A549 (cell line): ENCODE measurements around the gene CREB1. TPM values are rescaled to one million over a fixed set of nuclear protein-coding genes. Genes with fewer than 3 reads are reported as not detected.

Experiments used
- ATAC-seq, 2 experiments: fragments of 200-7000 bp in 1 of 2; fragments of >200 bp in 1 of 2; cut with Nextera tagmentation in 1 of 2; cut with Tn5 transposase in 1 of 2; 3 replicates each; pipeline versions ENCODE4 v1.8.0 to v1.9.1; 2018 to 2020; ENCODE audit warnings: mild to moderate bottlenecking in 1 of 2, moderate library complexity in 1 of 2
- CTCF ChIA-PET: fragments of 300-600 bp; sonication (Branson Sonifier 250); formaldehyde crosslinking; extraction: SDS; loops from one replicate; lab custom pipeline; 2021; ENCODE audit warnings: antibody characterized with exemption, inconsistent platforms; lab: Yijun Ruan, JAX
- POLR2A ChIA-PET: fragments of 350-600 bp; formaldehyde crosslinking; extraction: SDS; loops from one replicate; lab custom pipeline; 2021; ENCODE audit warnings: antibody characterized with exemption, inconsistent platforms; lab: Yijun Ruan, JAX
- DNase-seq, 2 experiments: peaks; one replicate each; pipeline versions ENCODE4 v3.0.0 to v3.0.0-alpha.2; 2011 to 2016; ENCODE audit warnings: low read depth in 1 of 2, low spot score in 1 of 2
- FAIRE-seq: peaks from 2 replicates; lab custom pipeline; 2011; peaks lifted over from hg19 to GRCh38; lab: Jason Lieb, UNC
- H3K27ac ChIP-seq, 2 experiments: fragments of >200 bp; sonication (Bioruptor Twin); formaldehyde crosslinking; 3 replicates each; pipeline ENCODE4 v1.5.1; 2016 to 2017
- H3K4me1 ChIP-seq: fragments of >200 bp; sonication (Bioruptor Twin); formaldehyde crosslinking; 3 replicates; pipeline ENCODE4 v1.6.1; 2016
- H3K4me2 ChIP-seq: fragments of >200 bp; sonication (Bioruptor Twin); formaldehyde crosslinking; 3 replicates; pipeline ENCODE4 v1.6.1; 2016
- H3K4me3 ChIP-seq: fragments of >200 bp; sonication (Bioruptor Twin); formaldehyde crosslinking; 3 replicates; pipeline ENCODE4 v1.5.1; 2016
- H3K9me3 ChIP-seq: fragments of >200 bp; sonication (Bioruptor Twin); formaldehyde crosslinking; 3 replicates; pipeline ENCODE4 v1.6.1; 2016
- CBX2 ChIP-seq: fragments of 200-600 bp; sonication (generic); IDR thresholded peaks from 2 replicates; pipeline ENCODE4 v1.6.1; 2016; ENCODE audit warnings: low read depth, mild to moderate bottlenecking, borderline replicate concordance
- CHD2 ChIP-seq: fragments of 150-350 bp; IDR thresholded peaks from 2 replicates; pipeline ENCODE4 v1.6.1; 2014; ENCODE audit warnings: low read length; ENCODE audit not compliant: partially characterized antibody
- CHD4 ChIP-seq: fragments of 200-600 bp; sonication (generic); IDR thresholded peaks from 2 replicates; pipeline ENCODE4 v1.6.1; 2016; ENCODE audit warnings: antibody characterized with exemption, mild to moderate bottlenecking, borderline replicate concordance
- EP300 ChIP-seq, 2 experiments: fragments of >200 bp; sonication (Bioruptor Twin); formaldehyde crosslinking; IDR thresholded peaks; 2 replicates in 1 of 2; 3 replicates in 1 of 2; pipeline ENCODE4 v1.6.1; 2016 to 2017
- FOSL2 ChIP-seq, 2 experiments: fragments of 450-650 bp in 1 of 2; fragments of >200 bp in 1 of 2; sonication (Bioruptor Twin) in 1 of 2; formaldehyde crosslinking; IDR thresholded peaks; 2 replicates each; pipeline versions ENCODE4 v1.5.0 to v1.6.1; 2016 to 2020; ENCODE audit warnings: mild to moderate bottlenecking in 1 of 2, moderate library complexity in 1 of 2
- HDAC2 ChIP-seq: fragments of 200-600 bp; sonication (generic); IDR thresholded peaks from 2 replicates; pipeline ENCODE4 v1.6.1; 2016
- HEYL ChIP-seq: fragments of 250-450 bp; sonication (Bioruptor Pico); IDR thresholded peaks from 2 replicates; pipeline ENCODE4 v1.8.0; 2021; ENCODE audit warnings: mild to moderate bottlenecking, moderate library complexity
- HOXA7 ChIP-seq: fragments of 250-450 bp; sonication (Bioruptor Pico); IDR thresholded peaks from 2 replicates; pipeline ENCODE4 v1.5.0; 2020; ENCODE audit warnings: mild to moderate bottlenecking, moderate library complexity
- JUN ChIP-seq, 2 experiments: fragments of >200 bp; sonication (Bioruptor Twin); formaldehyde crosslinking; IDR thresholded peaks; 2 replicates in 1 of 2; 3 replicates in 1 of 2; pipeline ENCODE4 v1.6.1; 2016 to 2017
- JUNB ChIP-seq: fragments of >200 bp; sonication (Bioruptor Twin); formaldehyde crosslinking; IDR thresholded peaks from 2 replicates; pipeline ENCODE4 v1.6.1; 2016
- KDM1A ChIP-seq: fragments of 200-600 bp; sonication (generic); IDR thresholded peaks from 2 replicates; pipeline ENCODE4 v1.6.1; 2016; ENCODE audit warnings: low read depth, mild to moderate bottlenecking
- NPAS2 ChIP-seq: fragments of 250-450 bp; sonication (Bioruptor Pico); IDR thresholded peaks from 2 replicates; pipeline ENCODE4 v1.8.0; 2022; ENCODE audit warnings: mild to moderate bottlenecking, moderate library complexity, borderline replicate concordance
- PHF8 ChIP-seq: fragments of 200-600 bp; sonication (generic); IDR thresholded peaks from 2 replicates; pipeline ENCODE4 v1.6.1; 2016; ENCODE audit warnings: low read depth, mild to moderate bottlenecking, antibody characterized with exemption, moderate library complexity, borderline replicate concordance
- RFX5 ChIP-seq: fragments of 450-650 bp; IDR thresholded peaks from 2 replicates; pipeline ENCODE4 v1.7.1; 2014; ENCODE audit warnings: antibody characterized with exemption, mild to moderate bottlenecking, moderate library complexity
- RNF2 ChIP-seq: fragments of 200-600 bp; sonication (generic); IDR thresholded peaks from 2 replicates; pipeline ENCODE4 v1.6.1; 2016; ENCODE audit warnings: low read depth, mild to moderate bottlenecking, antibody characterized with exemption, moderate library complexity, borderline replicate concordance
- SMC3 ChIP-seq: fragments of >200 bp; sonication (Bioruptor Twin); formaldehyde crosslinking; IDR thresholded peaks from 3 replicates; pipeline ENCODE4 v1.6.1; 2018; ENCODE audit warnings: inconsistent platforms
- ZC3H11A ChIP-seq: fragments of 450-650 bp; IDR thresholded peaks from 2 replicates; pipeline ENCODE4 v1.6.1; 2014; ENCODE audit warnings: antibody characterized with exemption, mild to moderate bottlenecking
- WGBS: methylation state at CpG from one replicate; pipeline ENCODE4 v1.1.6; 2017; ENCODE audit errors: missing lambda C conversion rate; 5-methylcytosine and 5-hydroxymethylcytosine counted together
- polyA plus RNA-seq, 4 experiments: library from polyadenylated mRNA; depleted of rRNA in 3 of 4; stranded (reverse); fragments of >200 nt; fragmentation: RNase III in 1 of 4; extraction: RNeasy Plus Mini Kit Qiagen cat#74134 plus additional on column Dnase treatment in 1 of 4; gene quantifications; 2 replicates in 3 of 4; 3 replicates in 1 of 4; pipeline ENCODE4 v1.2.3, GENCODE V29; 2011 to 2017
- TF ChIP-seq, protein P1 (sequence below): fragments of 250-450 bp; sonication (Bioruptor Pico); IDR thresholded peaks from 2 replicates; pipeline ENCODE4 v1.5.0; 2021; ENCODE audit warnings: mild to moderate bottlenecking, moderate library complexity, borderline replicate concordance
- TF ChIP-seq, protein P2 (sequence below): IDR thresholded peaks from 2 replicates; pipeline ENCODE4 v1.6.1; 2012; ENCODE audit warnings: low read depth, borderline replicate concordance
- TF ChIP-seq, protein P3 (sequence below): fragments of >200 bp; sonication (Bioruptor Twin); formaldehyde crosslinking; IDR thresholded peaks from 3 replicates; pipeline ENCODE4 v1.6.1; 2016

The CREB1 gene
- polyA plus RNA-seq, 2 of the 4 experiments (the other 2 are of a cell fraction) = 14.3 to 42.5 TPM

DNA sequence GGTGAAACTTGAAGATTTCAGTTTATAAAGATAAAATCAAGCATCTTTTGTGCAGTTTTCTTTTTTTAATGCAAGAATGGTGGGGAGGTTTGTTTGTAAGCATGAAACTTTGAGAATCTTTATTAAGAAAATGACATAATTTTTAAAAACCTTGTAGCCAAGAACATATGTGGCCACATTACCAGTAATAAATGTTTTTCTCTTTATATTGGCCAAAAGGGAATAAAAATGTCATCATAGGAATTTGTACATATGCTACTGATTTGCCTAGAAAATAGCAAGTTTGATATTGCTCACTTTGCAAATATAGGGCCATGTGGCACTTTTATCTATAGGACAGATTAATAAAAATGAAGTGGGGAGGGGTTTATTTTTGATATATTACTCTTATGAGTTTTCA, 69.9 kb downstream of the CREB1 start (continued):
- TF ChIP-seq HDAC2 = no peak
- TF ChIP-seq, protein P1, sequence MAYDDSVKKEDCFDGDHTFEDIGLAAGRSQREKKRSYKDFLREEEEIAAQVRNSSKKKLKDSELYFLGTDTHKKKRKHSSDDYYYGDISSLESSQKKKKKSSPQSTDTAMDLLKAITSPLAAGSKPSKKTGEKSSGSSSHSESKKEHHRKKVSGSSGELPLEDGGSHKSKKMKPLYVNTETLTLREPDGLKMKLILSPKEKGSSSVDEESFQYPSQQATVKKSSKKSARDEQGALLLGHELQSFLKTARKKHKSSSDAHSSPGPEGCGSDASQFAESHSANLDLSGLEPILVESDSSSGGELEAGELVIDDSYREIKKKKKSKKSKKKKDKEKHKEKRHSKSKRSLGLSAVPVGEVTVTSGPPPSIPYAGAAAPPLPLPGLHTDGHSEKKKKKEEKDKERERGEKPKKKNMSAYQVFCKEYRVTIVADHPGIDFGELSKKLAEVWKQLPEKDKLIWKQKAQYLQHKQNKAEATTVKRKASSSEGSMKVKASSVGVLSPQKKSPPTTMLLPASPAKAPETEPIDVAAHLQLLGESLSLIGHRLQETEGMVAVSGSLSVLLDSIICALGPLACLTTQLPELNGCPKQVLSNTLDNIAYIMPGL (CRISPR knock-in tag) = no peak
- no peak for TF ChIP-seq EP300 (IDR thresholded peaks at IDR 0.05)
- TF ChIP-seq PHF8 = no peak
- no peak for TF ChIP-seq KDM1A

DNA sequence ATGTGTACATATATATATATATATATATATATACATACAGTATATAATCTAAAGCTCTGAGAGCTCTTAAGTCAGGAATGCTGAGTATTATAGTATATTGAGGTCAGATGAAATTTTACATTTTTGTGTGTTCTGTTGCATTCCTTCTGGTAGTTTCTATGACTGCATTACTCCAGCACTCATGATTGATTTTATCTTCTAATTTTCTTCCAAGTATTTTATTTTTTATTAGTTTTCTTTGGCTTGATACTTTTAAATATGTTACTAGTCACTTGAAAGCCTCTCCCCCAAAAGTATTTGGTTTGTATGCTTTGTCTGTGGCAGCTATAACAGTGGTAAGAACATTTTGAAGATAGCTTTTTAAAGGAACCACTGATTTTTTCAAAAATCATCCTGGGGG, 70.5 kb downstream of the CREB1 start:
- POLR2A ChIA-PET = no interaction called here
- ATAC-seq = no peak
- TF ChIP-seq CHD2 (no peak), SMC3 (no peak), JUNB (no peak), HDAC2 (no peak), RNF2 (no peak), RFX5 (no peak), HEYL (CRISPR knock-in tag) (no peak), ZC3H11A (no peak), HOXA7 (CRISPR knock-in tag) (no peak)
- TF ChIP-seq, protein P2, sequence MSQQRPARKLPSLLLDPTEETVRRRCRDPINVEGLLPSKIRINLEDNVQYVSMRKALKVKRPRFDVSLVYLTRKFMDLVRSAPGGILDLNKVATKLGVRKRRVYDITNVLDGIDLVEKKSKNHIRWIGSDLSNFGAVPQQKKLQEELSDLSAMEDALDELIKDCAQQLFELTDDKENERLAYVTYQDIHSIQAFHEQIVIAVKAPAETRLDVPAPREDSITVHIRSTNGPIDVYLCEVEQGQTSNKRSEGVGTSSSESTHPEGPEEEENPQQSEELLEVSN = no peak

DNA sequence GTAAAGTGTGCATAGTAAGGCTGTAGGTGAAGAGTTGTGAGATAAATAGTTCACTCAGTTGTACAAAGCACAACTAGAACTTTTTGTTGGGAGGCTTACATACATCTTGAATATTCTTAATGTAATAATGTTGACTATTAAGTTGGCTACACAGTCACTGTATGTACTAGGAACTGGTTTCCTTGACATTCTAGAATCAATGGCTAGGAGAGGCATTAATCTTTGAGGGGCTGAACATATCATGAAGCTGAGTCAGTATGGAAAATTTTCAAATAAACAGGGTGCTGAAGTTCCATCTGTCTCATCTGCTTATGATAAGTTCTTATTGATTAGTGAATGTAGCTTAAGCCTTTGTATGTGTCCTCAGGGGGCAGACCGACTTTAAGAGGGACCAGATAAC, 72.0 kb downstream of the CREB1 start:
- WGBS = 88% methylated on average over 1 of the region's 1 CpG
- ATAC-seq = no peak
- H3K4me2 ChIP-seq = no peak overlapping the region
- ChIA-PET POLR2A (no interaction called here), CTCF (no interaction called here)
- FAIRE-seq = no peak
- no peak for DNase-seq
- no peak overlapping the region for H3K27ac ChIP-seq
- H3K4me1 ChIP-seq = no peaks in the 10 kb centered on the region
- no peak for TF ChIP-seq RNF2
- no peak for TF ChIP-seq CHD2
- TF ChIP-seq FOSL2 (IDR thresholded peaks at IDR 0.05) = no peak
- no peak for TF ChIP-seq FOSL2 (CRISPR knock-in tag; IDR thresholded peaks at IDR 0.05)
- no peak for TF ChIP-seq HEYL (CRISPR knock-in tag)
- no peak for TF ChIP-seq CHD4
- TF ChIP-seq CBX2 = no peak
- no peak for TF ChIP-seq RFX5
- no peak for TF ChIP-seq JUN (IDR thresholded peaks at IDR 0.05)
- TF ChIP-seq ZC3H11A = no peak
- TF ChIP-seq NPAS2 (CRISPR knock-in tag) = no peak
- TF ChIP-seq EP300 (IDR thresholded peaks at IDR 0.05) = no peak
- no peaks in the 10 kb centered on the region for H3K9me3 ChIP-seq
- no peak overlapping the region for H3K4me3 ChIP-seq

More for the DNA sequence above, 70.5 kb downstream of the CREB1 start:
- no peak for FAIRE-seq
- no peaks in the 10 kb centered on the region for H3K4me1 ChIP-seq
- no peak overlapping the region for H3K4me3 ChIP-seq
- no peak for DNase-seq
- CTCF ChIA-PET = interaction anchor here (0.7 to 1.5 kb wide), 2 partner anchors 15 to 156 kb away, joined by 3 read pairs; no protein-coding TSS in a partner anchor
- H3K4me2 ChIP-seq = no peak overlapping the region
- no peak overlapping the region for H3K27ac ChIP-seq
- H3K9me3 ChIP-seq = no peaks in the 10 kb centered on the region

DNA sequence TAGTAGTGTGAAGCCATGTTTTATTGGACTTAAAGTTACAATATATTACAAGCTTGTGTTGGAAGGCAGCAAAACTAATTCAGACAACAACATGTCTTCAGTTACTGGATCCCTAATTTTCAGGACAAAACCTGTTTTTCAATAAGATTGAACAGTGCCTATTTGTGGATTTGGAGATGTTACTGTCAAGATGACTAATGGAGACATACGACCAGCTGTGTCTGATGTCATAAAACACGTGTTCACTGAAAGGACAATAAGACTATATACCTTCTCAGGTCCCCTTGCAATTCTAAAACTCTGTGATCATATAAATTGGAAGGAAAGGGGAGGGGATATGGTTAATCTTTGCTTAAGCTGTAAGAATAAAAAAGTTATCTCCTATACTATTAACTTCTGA, 73.7 kb downstream of the CREB1 start:
- CTCF ChIA-PET = interaction anchor here (0.8 to 1.0 kb wide), 2 partner anchors 9 to 130 kb away, joined by 3 read pairs; no protein-coding TSS in a partner anchor
- WGBS = 70% methylated on average over 2 of the region's 2 CpGs
- ATAC-seq = no peak
- TF ChIP-seq HOXA7 (CRISPR knock-in tag) = no peak
- TF ChIP-seq, protein P3, sequence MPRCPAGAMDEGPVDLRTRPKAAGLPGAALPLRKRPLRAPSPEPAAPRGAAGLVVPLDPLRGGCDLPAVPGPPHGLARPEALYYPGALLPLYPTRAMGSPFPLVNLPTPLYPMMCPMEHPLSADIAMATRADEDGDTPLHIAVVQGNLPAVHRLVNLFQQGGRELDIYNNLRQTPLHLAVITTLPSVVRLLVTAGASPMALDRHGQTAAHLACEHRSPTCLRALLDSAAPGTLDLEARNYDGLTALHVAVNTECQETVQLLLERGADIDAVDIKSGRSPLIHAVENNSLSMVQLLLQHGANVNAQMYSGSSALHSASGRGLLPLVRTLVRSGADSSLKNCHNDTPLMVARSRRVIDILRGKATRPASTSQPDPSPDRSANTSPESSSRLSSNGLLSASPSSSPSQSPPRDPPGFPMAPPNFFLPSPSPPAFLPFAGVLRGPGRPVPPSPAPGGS = no peak
- no peak for TF ChIP-seq SMC3
- Histone ChIP-seq H3K4me2 (no peak overlapping the region), H3K9me3 (no peaks in the 10 kb centered on the region), H3K27ac (no peak overlapping the region), H3K4me3 (no peak overlapping the region), H3K4me1 (no peaks in the 10 kb centered on the region)
- DNase-seq = no peak
- POLR2A ChIA-PET = no interaction called here
- no peak for FAIRE-seq
